Activated naive CD8-positive, alpha-beta T cell (primary cell): ENCODE results near the gene NR5A1.

Experiments used
- H3K27ac Mint-ChIP-seq: one replicate; pipeline ENCODE4 v1.8.0; 2021; ENCODE audit warnings: mixed read lengths
- H3K27me3 Mint-ChIP-seq: one replicate; pipeline ENCODE4 v1.8.0; 2021; ENCODE audit warnings: mixed read lengths
- H3K36me3 Mint-ChIP-seq: one replicate; pipeline ENCODE4 v1.8.0; 2021; ENCODE audit warnings: mixed read lengths
- H3K4me1 Mint-ChIP-seq: one replicate; pipeline ENCODE4 v1.8.0; 2021; ENCODE audit warnings: low read depth, mixed read lengths
- H3K4me3 Mint-ChIP-seq: one replicate; pipeline ENCODE4 v1.8.0; 2021; ENCODE audit warnings: mild to moderate bottlenecking, mixed read lengths
- H3K9me3 Mint-ChIP-seq: one replicate; pipeline ENCODE4 v1.8.0; 2021; ENCODE audit warnings: low read depth, mixed read lengths

Gene NR5A1

GRCh38 chr9:124497441-124497840 is 9.8 kb downstream of the NR5A1 start:
- Mint-ChIP-seq H3K27me3 (peaks cover 2% of the 10 kb centered on the region), H3K27ac (no peak overlapping the region), H3K4me1 (peaks cover 27% of the 10 kb centered on the region), H3K9me3 (no peaks in the 10 kb centered on the region), H3K4me3 (no peak overlapping the region), H3K36me3 (no peaks in the 10 kb centered on the region)

- Mint-ChIP-seq H3K4me3 (peak overlapping the region; percentile 68), H3K4me1 (peaks cover 27% of the 10 kb centered on the region), H3K9me3 (no peaks in the 10 kb centered on the region), H3K27me3 (peaks cover 2% of the 10 kb centered on the region), H3K36me3 (no peaks in the 10 kb centered on the region), H3K27ac (no peak overlapping the region)
These were observed 10.7 kb downstream of the NR5A1 start for GRCh38 chr9:124496463-124496862.

GRCh38 chr9:124496075-124496449 is 11.1 kb downstream of the NR5A1 start:
- Mint-ChIP-seq H3K36me3 (no peaks in the 10 kb centered on the region), H3K27me3 (peaks cover 2% of the 10 kb centered on the region), H3K27ac (peak overlapping the region; percentile 50), H3K9me3 (no peaks in the 10 kb centered on the region), H3K4me1 (peaks cover 27% of the 10 kb centered on the region), H3K4me3 (peak overlapping the region; percentile 68)

GRCh38 chr9:124495126-124496074 is 11.8 kb downstream of the NR5A1 start:
- H3K27me3 Mint-ChIP-seq, result no peaks in the 10 kb centered on the region
- no peaks in the 10 kb centered on the region for H3K9me3 Mint-ChIP-seq
- H3K27ac Mint-ChIP-seq, result peak overlapping the region; percentile 50
- peaks cover 26% of the 10 kb centered on the region for H3K4me1 Mint-ChIP-seq
- peak overlapping the region; percentile 68 for H3K4me3 Mint-ChIP-seq
- no peaks in the 10 kb centered on the region for H3K36me3 Mint-ChIP-seq

- Mint-ChIP-seq H3K4me1 (peaks cover 24% of the 10 kb centered on the region), H3K9me3 (no peaks in the 10 kb centered on the region), H3K27me3 (no peaks in the 10 kb centered on the region), H3K27ac (no peak overlapping the region), H3K36me3 (no peaks in the 10 kb centered on the region), H3K4me3 (no peak overlapping the region)
These were observed 13.3 kb downstream of the NR5A1 start for GRCh38 chr9:124493794-124494479.

GRCh38 chr9:124493218-124493617 is 14.0 kb downstream of the NR5A1 start:
- H3K27ac Mint-ChIP-seq, result no peak overlapping the region
- no peaks in the 10 kb centered on the region for H3K36me3 Mint-ChIP-seq
- H3K27me3 Mint-ChIP-seq, result no peaks in the 10 kb centered on the region
- H3K9me3 Mint-ChIP-seq, result no peaks in the 10 kb centered on the region
- H3K4me1 Mint-ChIP-seq, result peaks cover 24% of the 10 kb centered on the region
- no peak overlapping the region for H3K4me3 Mint-ChIP-seq

- Mint-ChIP-seq H3K9me3 (no peaks in the 10 kb centered on the region), H3K4me3 (no peak overlapping the region), H3K27me3 (no peaks in the 10 kb centered on the region), H3K27ac (no peak overlapping the region), H3K4me1 (peaks cover 22% of the 10 kb centered on the region), H3K36me3 (no peaks in the 10 kb centered on the region)
These were observed 14.4 kb downstream of the NR5A1 start for GRCh38 chr9:124492818-124493217.

GRCh38 chr9:124491049-124491975 is 15.9 kb downstream of the NR5A1 start:
- H3K4me3 Mint-ChIP-seq, result no peak overlapping the region
- peaks cover 12% of the 10 kb centered on the region for H3K4me1 Mint-ChIP-seq
- no peaks in the 10 kb centered on the region for H3K27me3 Mint-ChIP-seq
- H3K9me3 Mint-ChIP-seq, result no peaks in the 10 kb centered on the region
- no peak overlapping the region for H3K27ac Mint-ChIP-seq
- H3K36me3 Mint-ChIP-seq, result no peaks in the 10 kb centered on the region

GRCh38 chr9:124490004-124490403 is 17.2 kb downstream of the NR5A1 start:
- peaks cover 3% of the 10 kb centered on the region for H3K4me1 Mint-ChIP-seq
- no peaks in the 10 kb centered on the region for H3K9me3 Mint-ChIP-seq
- no peaks in the 10 kb centered on the region for H3K27me3 Mint-ChIP-seq
- H3K4me3 Mint-ChIP-seq, result no peak overlapping the region
- H3K27ac Mint-ChIP-seq, result no peak overlapping the region
- H3K36me3 Mint-ChIP-seq, result no peaks in the 10 kb centered on the region

- no peak overlapping the region for H3K27ac Mint-ChIP-seq
- no peaks in the 10 kb centered on the region for H3K9me3 Mint-ChIP-seq
- no peak overlapping the region for H3K4me3 Mint-ChIP-seq
- peaks cover 1% of the 10 kb centered on the region for H3K4me1 Mint-ChIP-seq
- H3K36me3 Mint-ChIP-seq, result no peaks in the 10 kb centered on the region
- H3K27me3 Mint-ChIP-seq, result no peaks in the 10 kb centered on the region
These were observed 18.0 kb downstream of the NR5A1 start for GRCh38 chr9:124489222-124489621.

GRCh38 chr9:124488641-124489210 is 18.5 kb downstream of the NR5A1 start:
- no peaks in the 10 kb centered on the region for H3K36me3 Mint-ChIP-seq
- no peak overlapping the region for H3K4me3 Mint-ChIP-seq
- no peak overlapping the region for H3K27ac Mint-ChIP-seq
- no peaks in the 10 kb centered on the region for H3K4me1 Mint-ChIP-seq
- H3K9me3 Mint-ChIP-seq, result no peaks in the 10 kb centered on the region
- no peaks in the 10 kb centered on the region for H3K27me3 Mint-ChIP-seq

GRCh38 chr9:124487260-124488182 is 19.7 kb downstream of the NR5A1 start:
- H3K27me3 Mint-ChIP-seq, result no peaks in the 10 kb centered on the region
- H3K4me1 Mint-ChIP-seq, result no peaks in the 10 kb centered on the region
- H3K9me3 Mint-ChIP-seq, result no peaks in the 10 kb centered on the region
- H3K27ac Mint-ChIP-seq, result no peak overlapping the region
- no peak overlapping the region for H3K4me3 Mint-ChIP-seq
- no peaks in the 10 kb centered on the region for H3K36me3 Mint-ChIP-seq

GRCh38 chr9:124486778-124487259 is 20.4 kb downstream of the NR5A1 start:
- no peak overlapping the region for H3K27ac Mint-ChIP-seq

More at GRCh38 chr9:124486778-124487259, 20.4 kb downstream of the NR5A1 start:
- H3K27me3 Mint-ChIP-seq, result no peaks in the 10 kb centered on the region
- H3K4me3 Mint-ChIP-seq, result no peak overlapping the region
- no peaks in the 10 kb centered on the region for H3K4me1 Mint-ChIP-seq
- no peaks in the 10 kb centered on the region for H3K9me3 Mint-ChIP-seq
- H3K36me3 Mint-ChIP-seq, result no peaks in the 10 kb centered on the region
